Upper lobe of right lung (tissue), 1 donor: Measurements from ENCODE around the gene ARR3. TPM values are rescaled to one million over a fixed set of nuclear protein-coding genes. Genes with fewer than 3 reads are reported as not detected.
"Not testable (repeated sequence)": the region's sequence is repeated elsewhere in the genome, so short reads cannot be mapped to it uniquely, and the experiment has no call there.

Experiments
- ATAC-seq: fragments of 200-7000 bp; cut with Tn5 transposase; one replicate; pipeline ENCODE4 v1.9.1; 2020; ENCODE audit warnings: mild to moderate bottlenecking, moderate library complexity
- DNase-seq: peaks from one replicate; pipeline ENCODE4 v3.0.0-alpha.2; 2020
- H3K27ac ChIP-seq: fragments of 200-600 bp; one replicate; pipeline ENCODE4 v1.8.0; 2022
- H3K27me3 ChIP-seq: fragments of 200-600 bp; one replicate; pipeline ENCODE4 v1.8.0; 2022; ENCODE audit warnings: mild to moderate bottlenecking
- H3K36me3 ChIP-seq: fragments of 200-600 bp; one replicate; pipeline ENCODE4 v1.8.0; 2022
- H3K4me1 ChIP-seq: fragments of 200-600 bp; one replicate; pipeline ENCODE4 v1.8.0; 2022
- H3K4me3 ChIP-seq: fragments of 200-600 bp; one replicate; pipeline ENCODE4 v1.8.0; 2022; ENCODE audit warnings: mild to moderate bottlenecking
- H3K9me3 ChIP-seq: fragments of 200-600 bp; one replicate; pipeline ENCODE4 v1.8.0; 2022
- intact Hi-C: fragments of 100-400 bp; cut with DNase I; formaldehyde crosslinking; loops from one replicate; pipeline ENCODE4 v1.11.0; 2022
- total RNA-seq: library from RNA; stranded (reverse); fragmentation: NEBNext Ultra II Directional; extraction: Animal tissue kit (Norgen Biotek cat#: 25700); gene quantifications from one replicate; pipeline ENCODE4 v1.2.1, GENCODE V29; 2021
- TF ChIP-seq, protein P1 (sequence below): fragments of 200-600 bp; IDR thresholded peaks from one replicate; pipeline ENCODE4 v1.8.0; 2022; ENCODE audit warnings: antibody characterized with exemption
- donor health status: DM: no; HTN: yes; CAD: no; lungs with severe emphysema.

ARR3 gene
- total RNA-seq, 1 donor from 2014 or later = not detected

DNA sequence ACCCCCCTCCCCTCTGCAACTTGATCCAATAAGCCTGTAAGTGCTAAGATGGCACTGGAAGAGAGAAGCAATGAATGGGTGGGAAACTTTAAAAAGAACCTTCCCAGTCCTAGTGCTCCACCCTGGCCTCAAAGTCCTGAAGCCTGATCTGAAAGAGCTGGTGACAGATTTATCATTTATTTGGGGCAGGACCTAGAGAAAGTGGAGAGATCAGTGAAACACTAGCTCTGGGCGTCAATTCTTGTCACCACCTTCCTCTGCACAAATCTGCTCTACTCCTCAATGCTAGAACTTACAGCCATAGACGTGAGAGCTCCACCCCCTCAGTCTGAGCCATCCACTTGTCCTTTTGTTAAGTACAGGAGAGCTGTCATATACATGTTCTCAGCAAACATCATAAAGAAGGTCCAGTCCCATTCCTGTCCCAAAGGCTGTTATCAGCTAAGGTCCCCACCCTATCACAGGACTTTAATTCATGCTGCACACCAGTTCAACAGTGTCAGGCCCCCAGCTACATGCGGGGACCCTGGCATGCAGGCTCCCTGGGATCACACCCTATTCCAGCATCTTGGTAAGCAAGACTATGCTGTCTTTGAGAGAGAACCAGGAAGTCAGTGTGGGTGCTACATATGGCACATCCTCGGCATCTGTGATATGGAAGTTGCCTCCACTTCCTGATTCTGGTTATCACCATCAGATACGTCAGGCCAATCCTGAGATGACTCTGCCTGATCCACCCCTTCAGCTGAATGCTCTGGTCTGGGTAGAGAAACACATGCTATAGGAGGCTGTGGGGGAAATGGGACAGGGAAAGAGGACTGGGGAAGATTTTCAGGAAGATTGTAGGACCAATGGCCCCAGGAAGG lies 10.5 kb upstream of the ARR3 start:
- TF ChIP-seq, protein P1, sequence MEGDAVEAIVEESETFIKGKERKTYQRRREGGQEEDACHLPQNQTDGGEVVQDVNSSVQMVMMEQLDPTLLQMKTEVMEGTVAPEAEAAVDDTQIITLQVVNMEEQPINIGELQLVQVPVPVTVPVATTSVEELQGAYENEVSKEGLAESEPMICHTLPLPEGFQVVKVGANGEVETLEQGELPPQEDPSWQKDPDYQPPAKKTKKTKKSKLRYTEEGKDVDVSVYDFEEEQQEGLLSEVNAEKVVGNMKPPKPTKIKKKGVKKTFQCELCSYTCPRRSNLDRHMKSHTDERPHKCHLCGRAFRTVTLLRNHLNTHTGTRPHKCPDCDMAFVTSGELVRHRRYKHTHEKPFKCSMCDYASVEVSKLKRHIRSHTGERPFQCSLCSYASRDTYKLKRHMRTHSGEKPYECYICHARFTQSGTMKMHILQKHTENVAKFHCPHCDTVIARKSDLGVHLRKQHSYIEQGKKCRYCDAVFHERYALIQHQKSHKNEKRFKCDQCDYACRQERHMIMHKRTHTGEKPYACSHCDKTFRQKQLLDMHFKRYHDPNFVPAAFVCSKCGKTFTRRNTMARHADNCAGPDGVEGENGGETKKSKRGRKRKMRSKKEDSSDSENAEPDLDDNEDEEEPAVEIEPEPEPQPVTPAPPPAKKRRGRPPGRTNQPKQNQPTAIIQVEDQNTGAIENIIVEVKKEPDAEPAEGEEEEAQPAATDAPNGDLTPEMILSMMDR = no peak
- no peaks in the 10 kb centered on the region for H3K27me3 ChIP-seq
- H3K27ac ChIP-seq = no peak overlapping the region
- no peaks in the 10 kb centered on the region for H3K4me1 ChIP-seq
- no peak overlapping the region for H3K4me3 ChIP-seq
- DNase-seq = no peak
- ATAC-seq = no peak
- no peaks in the 10 kb centered on the region for H3K9me3 ChIP-seq
- no peaks in the 10 kb centered on the region for H3K36me3 ChIP-seq
- intact Hi-C loops = no loop called here

DNA sequence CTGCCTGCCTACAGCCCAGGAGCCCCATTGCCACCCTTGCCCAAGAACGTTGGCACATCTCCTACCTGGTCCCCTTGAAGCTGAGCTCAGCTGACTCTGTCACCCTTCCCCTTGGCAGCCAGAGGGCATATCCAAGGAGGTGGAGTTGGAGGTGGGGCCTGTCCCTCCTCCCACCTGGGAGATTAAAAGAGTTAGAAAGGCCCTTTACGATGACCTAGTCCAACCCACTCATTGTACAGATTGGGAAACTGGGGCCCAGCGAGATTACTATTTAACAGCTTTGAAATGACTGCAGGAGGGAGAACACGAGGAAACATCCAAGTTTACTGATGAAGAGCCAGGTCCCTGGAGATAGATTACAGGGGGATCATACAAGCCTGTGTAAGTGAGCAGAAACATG lies 8.0 kb upstream of the ARR3 start, which contains the start of gene P2RY4:
Gene P2RY4, minus strand, starts transcription at position 101 of the 400 bp plus-strand sequence. CDS start 580 bp downstream, outside the sequence.
- DNase-seq = no peak
- Histone ChIP-seq H3K9me3 (no peaks in the 10 kb centered on the region), H3K4me3 (no peak within 1 kb of the TSS), H3K36me3 (no peaks in the 10 kb centered on the region), H3K27me3 (no peaks in the 10 kb centered on the region), H3K27ac (no peak within 1 kb of the TSS), H3K4me1 (no peaks in the 10 kb centered on the region)
- no peak for ATAC-seq
- intact Hi-C loops = no loop called here
- TF ChIP-seq, protein P1 = no peak

DNA sequence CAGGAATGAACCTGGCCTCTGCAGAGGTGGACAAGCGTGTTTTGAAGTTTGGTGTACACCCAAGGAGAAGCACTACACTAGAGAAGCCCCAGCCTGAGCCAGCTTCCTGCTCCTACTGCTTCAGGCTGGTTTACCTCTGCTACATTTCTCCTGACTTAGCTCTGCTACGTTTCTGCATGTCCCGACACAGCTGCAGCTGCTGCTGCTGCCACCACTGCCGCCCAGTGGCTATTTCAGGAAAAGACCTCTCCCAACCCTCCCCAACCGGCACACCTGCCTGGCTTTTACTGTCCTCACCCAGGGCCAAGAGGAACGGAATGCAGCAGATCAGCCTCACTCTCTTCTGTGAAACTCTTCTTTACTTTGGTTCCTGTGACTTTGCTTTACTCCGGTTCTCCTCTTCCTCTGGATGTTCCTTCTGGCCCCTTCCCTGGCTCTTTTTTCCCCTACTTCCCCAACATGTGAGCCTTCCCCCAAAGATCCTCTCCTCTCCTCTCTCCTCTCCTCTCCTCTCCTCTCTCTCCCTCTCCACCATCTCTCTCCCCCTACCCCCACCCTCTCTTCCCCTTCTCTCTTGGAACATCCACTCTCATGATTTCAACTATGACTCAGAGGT lies 5.1 kb upstream of the ARR3 start:
- DNase-seq (peak; percentile 63), ATAC-seq (peak; percentile 75)

DNA sequence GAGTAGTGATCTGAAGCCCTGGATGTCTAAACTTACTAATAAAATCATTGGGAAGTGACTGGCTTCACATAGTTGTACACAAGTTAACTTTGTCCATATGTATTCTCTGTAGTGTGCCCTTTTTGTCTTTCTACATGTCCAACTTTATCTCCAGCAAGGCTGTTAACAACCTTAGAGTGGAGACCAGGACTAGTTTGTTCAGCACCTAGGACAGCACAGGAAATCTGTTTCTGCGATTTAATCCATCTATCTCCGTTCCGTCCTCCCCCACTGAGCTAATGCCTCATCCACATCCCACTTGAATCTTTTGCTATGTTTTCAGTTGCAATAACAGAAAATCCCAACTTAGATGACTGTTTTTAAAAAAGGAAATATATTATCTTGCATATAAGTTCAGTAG lies 3.4 kb upstream of the ARR3 start:
- H3K36me3 ChIP-seq = no peaks in the 10 kb centered on the region
- TF ChIP-seq, protein P1 = no peak
- H3K27me3 ChIP-seq = no peaks in the 10 kb centered on the region
- H3K27ac ChIP-seq = no peak overlapping the region
- no peaks in the 10 kb centered on the region for H3K9me3 ChIP-seq
- intact Hi-C loops = no loop called here
- no peak for ATAC-seq
- H3K4me3 ChIP-seq = no peak overlapping the region
- no peaks in the 10 kb centered on the region for H3K4me1 ChIP-seq
- no peak for DNase-seq

More for the DNA sequence above, 5.1 kb upstream of the ARR3 start:
- no peak overlapping the region for H3K4me3 ChIP-seq
- no peak overlapping the region for H3K27ac ChIP-seq
- no peaks in the 10 kb centered on the region for H3K4me1 ChIP-seq
- no peaks in the 10 kb centered on the region for H3K27me3 ChIP-seq
- H3K36me3 ChIP-seq = no peaks in the 10 kb centered on the region
- intact Hi-C loops = no loop called here
- TF ChIP-seq, protein P1 = peak; percentile 42
- no peaks in the 10 kb centered on the region for H3K9me3 ChIP-seq

DNA sequence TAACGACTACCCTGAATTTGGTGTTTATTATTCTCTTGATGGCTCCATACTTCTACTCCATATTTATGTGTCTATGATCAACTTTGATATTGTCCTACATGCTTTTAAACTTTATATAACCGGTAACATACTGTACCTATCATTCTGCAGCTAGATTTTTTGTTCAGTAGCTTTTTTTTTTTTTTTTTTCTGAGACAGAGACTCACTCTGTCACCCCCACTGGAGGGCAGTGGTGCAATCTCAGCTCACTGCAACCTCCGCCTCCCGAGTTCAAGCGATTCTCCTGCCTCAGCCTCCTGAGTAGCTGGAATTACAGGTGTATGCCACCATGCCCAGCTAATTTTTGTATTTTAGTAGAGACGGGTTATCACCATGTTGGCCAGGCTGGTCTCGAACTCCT lies 5.9 kb downstream of the ARR3 start:
- H3K4me3 ChIP-seq = not testable (repeated sequence)

DNA sequence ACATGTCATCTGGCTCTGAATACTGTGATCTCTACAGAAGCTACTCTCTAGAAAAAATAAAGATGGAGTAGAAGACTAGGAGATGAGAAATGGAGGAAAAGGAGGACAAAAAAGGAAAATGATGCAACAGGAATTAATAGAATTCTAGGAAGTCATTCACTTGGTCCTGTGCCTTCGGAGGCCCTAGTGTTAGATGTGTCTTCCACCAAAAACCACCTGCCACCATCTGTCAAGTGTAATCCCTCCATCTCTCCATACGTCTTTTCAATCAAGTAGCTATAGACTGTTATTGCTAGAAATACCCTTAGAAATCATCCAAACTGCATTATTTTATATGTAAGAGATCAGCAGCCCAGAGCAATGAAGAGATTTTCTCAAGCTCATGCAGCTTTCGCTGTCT lies 10.9 kb downstream of the ARR3 start:
- H3K36me3 ChIP-seq = no peaks in the 10 kb centered on the region
- TF ChIP-seq, protein P1 = no peak
- DNase-seq = no peak

More for the DNA sequence above, 5.9 kb downstream of the ARR3 start:
- intact Hi-C loops, DNase-seq, H3K36me3 ChIP-seq, H3K27ac ChIP-seq, ATAC-seq, H3K4me1 ChIP-seq, H3K27me3 ChIP-seq, H3K9me3 ChIP-seq: not testable (repeated sequence)

More for the DNA sequence above, 10.9 kb downstream of the ARR3 start:
- Histone ChIP-seq H3K4me1 (no peaks in the 10 kb centered on the region), H3K27ac (no peak overlapping the region), H3K4me3 (no peak overlapping the region), H3K27me3 (no peaks in the 10 kb centered on the region), H3K9me3 (no peaks in the 10 kb centered on the region)
- ATAC-seq = no peak
- intact Hi-C loops = no loop called here
